Gastrocnemius medialis (tissue), 4 donors: Measurements from ENCODE around the gene SERPINA12.

Experiments
- CTCF ChIP-seq, 5 experiments: fragments of 450-650 bp in 3 of 5; fragments of 200-600 bp in 2 of 5; sonication (generic) in 2 of 5; IDR thresholded peaks in 4 of 5; conservative IDR thresholded peaks in 1 of 5; 1 replicate in 4 of 5; 2 replicates in 1 of 5; pipeline ENCODE4 v1.5.1; 2016 to 2019; ENCODE audit warnings: antibody characterized with exemption in 5 of 5, mild to moderate bottlenecking in 3 of 5, moderate library complexity in 3 of 5
- POLR2A ChIP-seq, 2 donors: fragments of 450-650 bp; IDR thresholded peaks; one replicate each; pipeline ENCODE4 v1.6.1; 2017; ENCODE audit warnings: antibody characterized with exemption in 2 of 2, mild to moderate bottlenecking in 2 of 2, moderate library complexity in 2 of 2

GRCh38 chr14:94542811-94543440, 33.7 kb upstream of the SERPINA12 start:
- no peak for TF ChIP-seq CTCF (IDR thresholded peaks at IDR 0.05 in 4 of 5, conservative IDR thresholded peaks at IDR 0.05 in 1 of 5)
- no peak for TF ChIP-seq POLR2A (IDR thresholded peaks at IDR 0.05)
